Measurements from ENCODE around the gene GOLGA8T.
"Not testable (repeated sequence)": the region's sequence is repeated elsewhere in the genome, so short reads cannot be mapped to it uniquely, and the experiment has no call there.

DNA sequence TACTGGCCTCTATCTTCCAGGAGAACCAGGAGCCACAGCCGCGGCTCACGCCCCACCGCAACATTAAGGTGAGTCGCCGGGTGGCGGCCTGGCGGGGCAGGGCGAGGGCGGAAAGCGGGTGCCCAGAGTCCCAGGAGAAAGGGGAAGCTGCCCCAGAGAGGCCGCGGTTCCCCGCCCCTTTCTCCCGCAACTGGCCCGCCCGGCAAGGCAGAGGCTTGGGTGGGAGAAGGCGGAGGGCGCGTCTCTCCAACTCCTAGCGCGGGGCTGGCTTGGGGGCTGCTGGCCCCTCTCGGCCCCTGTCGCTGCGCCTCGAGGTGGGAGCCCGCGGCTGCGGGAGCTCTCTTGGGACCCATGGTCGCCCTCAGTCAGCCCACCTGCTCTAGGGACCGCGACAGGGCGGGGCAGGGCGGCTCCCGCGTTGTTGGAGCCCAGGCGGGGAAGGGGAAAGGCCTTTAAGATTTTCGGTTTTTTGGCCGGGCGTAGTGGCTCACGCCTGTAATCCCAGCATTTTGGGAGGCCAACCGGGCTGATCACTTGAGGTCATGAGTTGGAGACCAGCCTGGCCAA, 30.8 kb upstream of the GOLGA8T start:
- TF ChIP-seq, protein P1, sequence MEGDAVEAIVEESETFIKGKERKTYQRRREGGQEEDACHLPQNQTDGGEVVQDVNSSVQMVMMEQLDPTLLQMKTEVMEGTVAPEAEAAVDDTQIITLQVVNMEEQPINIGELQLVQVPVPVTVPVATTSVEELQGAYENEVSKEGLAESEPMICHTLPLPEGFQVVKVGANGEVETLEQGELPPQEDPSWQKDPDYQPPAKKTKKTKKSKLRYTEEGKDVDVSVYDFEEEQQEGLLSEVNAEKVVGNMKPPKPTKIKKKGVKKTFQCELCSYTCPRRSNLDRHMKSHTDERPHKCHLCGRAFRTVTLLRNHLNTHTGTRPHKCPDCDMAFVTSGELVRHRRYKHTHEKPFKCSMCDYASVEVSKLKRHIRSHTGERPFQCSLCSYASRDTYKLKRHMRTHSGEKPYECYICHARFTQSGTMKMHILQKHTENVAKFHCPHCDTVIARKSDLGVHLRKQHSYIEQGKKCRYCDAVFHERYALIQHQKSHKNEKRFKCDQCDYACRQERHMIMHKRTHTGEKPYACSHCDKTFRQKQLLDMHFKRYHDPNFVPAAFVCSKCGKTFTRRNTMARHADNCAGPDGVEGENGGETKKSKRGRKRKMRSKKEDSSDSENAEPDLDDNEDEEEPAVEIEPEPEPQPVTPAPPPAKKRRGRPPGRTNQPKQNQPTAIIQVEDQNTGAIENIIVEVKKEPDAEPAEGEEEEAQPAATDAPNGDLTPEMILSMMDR (conservative IDR thresholded peaks at IDR 0.05 in 1 of 2, IDR thresholded peaks at IDR 0.05 in 1 of 2; ENCODE audit: extremely low read depth in 1 of 2, insufficient read depth in 1 of 2, low read depth in 1 of 2, low read length in 2 of 2): not testable (repeated sequence)
- not testable (repeated sequence) for TF ChIP-seq EZH2 (IDR thresholded peaks at IDR 0.05; ENCODE audit: borderline replicate concordance, low read length)
